Breast epithelium (tissue), 3 donors: ENCODE data around the gene LAYN.

Experiments
- POLR2A ChIP-seq: fragments of 450-650 bp; IDR thresholded peaks from one replicate; pipeline ENCODE4 v1.6.1; 2016; ENCODE audit warnings: antibody characterized with exemption, mild to moderate bottlenecking, moderate library complexity
- POLR2AphosphoS5 ChIP-seq, 3 donors: sonication (generic); formaldehyde crosslinking; IDR thresholded peaks; one replicate each; pipeline ENCODE4 v1.6.1; 2017; ENCODE audit warnings: antibody characterized with exemption in 3 of 3
- TF ChIP-seq, protein P1 (sequence below), 3 donors: fragments of 450-650 bp; IDR thresholded peaks; one replicate each; pipeline ENCODE4 v1.5.1; 2016 to 2017; ENCODE audit warnings: antibody characterized with exemption in 3 of 3, mild to moderate bottlenecking in 3 of 3, moderate library complexity in 3 of 3

DNA sequence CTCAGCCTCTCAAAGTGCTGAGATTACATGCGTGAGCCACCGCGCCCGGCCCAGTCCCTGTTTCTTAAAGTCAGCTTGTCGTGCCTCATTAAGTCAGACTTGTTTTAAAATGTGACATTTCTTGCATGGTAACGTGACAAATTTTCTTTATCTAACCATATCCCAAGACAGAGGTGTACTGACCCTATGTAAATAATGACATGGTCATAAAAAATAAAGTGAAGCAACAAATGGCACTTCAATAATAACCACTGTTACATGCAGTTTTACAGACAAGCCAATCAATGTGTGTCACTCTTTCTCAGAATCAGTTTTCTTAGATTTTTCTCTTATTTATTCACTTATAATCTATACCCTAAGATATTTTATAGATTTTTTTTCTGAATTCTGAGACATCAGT, 35.2 kb downstream of the LAYN start:
- TF ChIP-seq, protein P1, sequence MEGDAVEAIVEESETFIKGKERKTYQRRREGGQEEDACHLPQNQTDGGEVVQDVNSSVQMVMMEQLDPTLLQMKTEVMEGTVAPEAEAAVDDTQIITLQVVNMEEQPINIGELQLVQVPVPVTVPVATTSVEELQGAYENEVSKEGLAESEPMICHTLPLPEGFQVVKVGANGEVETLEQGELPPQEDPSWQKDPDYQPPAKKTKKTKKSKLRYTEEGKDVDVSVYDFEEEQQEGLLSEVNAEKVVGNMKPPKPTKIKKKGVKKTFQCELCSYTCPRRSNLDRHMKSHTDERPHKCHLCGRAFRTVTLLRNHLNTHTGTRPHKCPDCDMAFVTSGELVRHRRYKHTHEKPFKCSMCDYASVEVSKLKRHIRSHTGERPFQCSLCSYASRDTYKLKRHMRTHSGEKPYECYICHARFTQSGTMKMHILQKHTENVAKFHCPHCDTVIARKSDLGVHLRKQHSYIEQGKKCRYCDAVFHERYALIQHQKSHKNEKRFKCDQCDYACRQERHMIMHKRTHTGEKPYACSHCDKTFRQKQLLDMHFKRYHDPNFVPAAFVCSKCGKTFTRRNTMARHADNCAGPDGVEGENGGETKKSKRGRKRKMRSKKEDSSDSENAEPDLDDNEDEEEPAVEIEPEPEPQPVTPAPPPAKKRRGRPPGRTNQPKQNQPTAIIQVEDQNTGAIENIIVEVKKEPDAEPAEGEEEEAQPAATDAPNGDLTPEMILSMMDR (IDR thresholded peaks at IDR 0.05) = no peak
- TF ChIP-seq POLR2A (no peak), POLR2AphosphoS5 (IDR thresholded peaks at IDR 0.05) (no peak)
